NCI-H187 (cell line): ENCODE results near the gene SH3RF2.
"Not testable (repeated sequence)": the region's sequence is repeated elsewhere in the genome, so short reads cannot be mapped to it uniquely, and the experiment has no call there.

Experiments used
- DNase-seq, 2 experiments: peaks; one replicate each; lab custom pipeline; 2025; lab: John Stamatoyannopoulos, UW

Gene SH3RF2

GRCh38 chr5:145951071-145951470, 14.7 kb downstream of the SH3RF2 start:
- no peak for DNase-seq

- no peak for DNase-seq
Measured at GRCh38 chr5:145953202-145953601, 16.8 kb downstream of the SH3RF2 start.

- not testable (repeated sequence) for DNase-seq
Measured at GRCh38 chr5:145954140-145954539, 17.8 kb downstream of the SH3RF2 start.

GRCh38 chr5:145957388-145957787, 21.0 kb downstream of the SH3RF2 start:
- DNase-seq, result no peak

- no peak for DNase-seq
Measured at GRCh38 chr5:145958436-145958835, 22.1 kb downstream of the SH3RF2 start.

GRCh38 chr5:145960166-145960565, 23.8 kb downstream of the SH3RF2 start:
- no peak for DNase-seq

- no peak for DNase-seq
Measured at GRCh38 chr5:145960848-145961600, 24.6 kb downstream of the SH3RF2 start.

GRCh38 chr5:145962001-145962400, 25.6 kb downstream of the SH3RF2 start:
- no peak for DNase-seq

GRCh38 chr5:145964008-145964407, 27.6 kb downstream of the SH3RF2 start:
- not testable (repeated sequence) for DNase-seq

GRCh38 chr5:145965804-145966203, 29.4 kb downstream of the SH3RF2 start:
- no peak for DNase-seq

- DNase-seq, result no peak
Measured at GRCh38 chr5:145967296-145967695, 30.9 kb downstream of the SH3RF2 start.

- no peak for DNase-seq
Measured at GRCh38 chr5:145968970-145969713, 32.8 kb downstream of the SH3RF2 start.

- DNase-seq, result no peak
Measured at GRCh38 chr5:145969714-145970092, 33.3 kb downstream of the SH3RF2 start.

- no peak for DNase-seq
Measured at GRCh38 chr5:145971108-145971507, 34.7 kb downstream of the SH3RF2 start.

GRCh38 chr5:145971701-145972100, 35.3 kb downstream of the SH3RF2 start:
- no peak for DNase-seq

- DNase-seq, result no peak
Measured at GRCh38 chr5:145975001-145975360, 38.6 kb downstream of the SH3RF2 start.

GRCh38 chr5:145975361-145976066, 39.1 kb downstream of the SH3RF2 start:
- DNase-seq, result no peak

- no peak for DNase-seq
Measured at GRCh38 chr5:145976431-145977155, 40.2 kb downstream of the SH3RF2 start.

GRCh38 chr5:145978171-145978570, 41.8 kb downstream of the SH3RF2 start:
- no peak for DNase-seq

- DNase-seq, result no peak
Measured at GRCh38 chr5:145978708-145979107, 42.3 kb downstream of the SH3RF2 start.

- no peak for DNase-seq
Measured at GRCh38 chr5:145979270-145980223, 43.2 kb downstream of the SH3RF2 start.
